Loucy (cell line): ENCODE results near the gene LSM12.

Experiments
- H2AFZ ChIP-seq: fragments of 200-600 bp; sonication (generic); 2 replicates; pipeline ENCODE4 v1.6.0; 2016; ENCODE audit warnings: antibody characterized with exemption, mild to moderate bottlenecking, low read length, moderate library complexity
- H3F3A ChIP-seq: fragments of 200-600 bp; 2 replicates; pipeline ENCODE4 v1.6.0; 2016; ENCODE audit warnings: antibody characterized with exemption, low read depth, mild to moderate bottlenecking
- H3K27me3 ChIP-seq: fragments of 200-600 bp; sonication (generic); 2 replicates; pipeline ENCODE4 v1.6.1; 2014; ENCODE audit warnings: low read length, mild to moderate bottlenecking; ENCODE audit not compliant: insufficient read depth, poor library complexity, severe bottlenecking
- H3K36me3 ChIP-seq: fragments of 200-600 bp; sonication (generic); 2 replicates; pipeline ENCODE4 v1.6.1; 2016; ENCODE audit warnings: low read length; ENCODE audit not compliant: insufficient read depth
- H3K4me1 ChIP-seq: fragments of 200-600 bp; sonication (generic); 2 replicates; pipeline ENCODE4 v1.5.1; 2014; ENCODE audit warnings: low read length, mild to moderate bottlenecking; ENCODE audit not compliant: insufficient read depth, poor library complexity, severe bottlenecking
- H3K4me2 ChIP-seq: fragments of 200-600 bp; sonication (generic); 2 replicates; pipeline ENCODE4 v1.6.0; 2014; ENCODE audit warnings: antibody characterized with exemption, low read length, low read depth, mild to moderate bottlenecking; ENCODE audit not compliant: poor library complexity, severe bottlenecking
- H3K4me3 ChIP-seq: fragments of 200-600 bp; sonication (generic); 2 replicates; pipeline ENCODE4 v1.5.1; 2014; ENCODE audit warnings: low read length, mild to moderate bottlenecking, mixed read lengths; ENCODE audit not compliant: poor library complexity, severe bottlenecking
- H3K79me2 ChIP-seq: fragments of 200-600 bp; sonication (generic); 2 replicates; pipeline ENCODE4 v1.6.1; 2014; ENCODE audit warnings: low read length; ENCODE audit not compliant: insufficient read depth
- H3K9ac ChIP-seq: fragments of 200-600 bp; sonication (generic); 2 replicates; pipeline ENCODE4 v1.6.0; 2014; ENCODE audit warnings: mild to moderate bottlenecking, low read depth, low read length, moderate library complexity; ENCODE audit not compliant: poor library complexity, severe bottlenecking
- H3K9me2 ChIP-seq: fragments of 200-600 bp; sonication (generic); replicated peaks from 2 replicates; pipeline ENCODE4 v1.6.1; 2016; ENCODE audit warnings: low read depth, low read length, mixed read lengths
- H3K9me3 ChIP-seq: fragments of 200-600 bp; sonication (generic); 2 replicates; pipeline ENCODE4 v1.6.1; 2014; ENCODE audit warnings: mild to moderate bottlenecking, antibody characterized with exemption, low read length, low read depth; ENCODE audit not compliant: insufficient read depth
- H4K20me1 ChIP-seq: fragments of 200-600 bp; sonication (generic); 2 replicates; pipeline ENCODE4 v1.6.0; 2014; ENCODE audit warnings: antibody characterized with exemption, low read length, mild to moderate bottlenecking; ENCODE audit not compliant: insufficient read depth, poor library complexity, severe bottlenecking
- EZH2phosphoT487 ChIP-seq: fragments of 200-600 bp; IDR thresholded peaks from 2 replicates; pipeline ENCODE4 v1.6.1; 2018; ENCODE audit warnings: antibody characterized with exemption, mild to moderate bottlenecking, moderate library complexity, borderline replicate concordance
- TF ChIP-seq, protein P1 (sequence below): fragments of 200-600 bp; sonication (generic); conservative IDR thresholded peaks from 2 replicates; pipeline ENCODE4 v1.5.1; 2014; ENCODE audit warnings: mild to moderate bottlenecking, antibody characterized with exemption, low read length

Gene LSM12

GRCh38 chr17:43987131-43988021 lies 79.1 kb downstream of the LSM12 start:
- no peaks in the 10 kb centered on the region for H3K4me1 ChIP-seq
- no peaks in the 10 kb centered on the region for H3K36me3 ChIP-seq
- no peaks in the 10 kb centered on the region for H3F3A ChIP-seq
- H3K4me2 ChIP-seq, result no peak overlapping the region
- H3K9me3 ChIP-seq, result no peaks in the 10 kb centered on the region
- no peaks in the 10 kb centered on the region for H3K79me2 ChIP-seq
- no peaks in the 10 kb centered on the region for H4K20me1 ChIP-seq
- H2AFZ ChIP-seq, result no peak overlapping the region
- TF ChIP-seq, protein P1, sequence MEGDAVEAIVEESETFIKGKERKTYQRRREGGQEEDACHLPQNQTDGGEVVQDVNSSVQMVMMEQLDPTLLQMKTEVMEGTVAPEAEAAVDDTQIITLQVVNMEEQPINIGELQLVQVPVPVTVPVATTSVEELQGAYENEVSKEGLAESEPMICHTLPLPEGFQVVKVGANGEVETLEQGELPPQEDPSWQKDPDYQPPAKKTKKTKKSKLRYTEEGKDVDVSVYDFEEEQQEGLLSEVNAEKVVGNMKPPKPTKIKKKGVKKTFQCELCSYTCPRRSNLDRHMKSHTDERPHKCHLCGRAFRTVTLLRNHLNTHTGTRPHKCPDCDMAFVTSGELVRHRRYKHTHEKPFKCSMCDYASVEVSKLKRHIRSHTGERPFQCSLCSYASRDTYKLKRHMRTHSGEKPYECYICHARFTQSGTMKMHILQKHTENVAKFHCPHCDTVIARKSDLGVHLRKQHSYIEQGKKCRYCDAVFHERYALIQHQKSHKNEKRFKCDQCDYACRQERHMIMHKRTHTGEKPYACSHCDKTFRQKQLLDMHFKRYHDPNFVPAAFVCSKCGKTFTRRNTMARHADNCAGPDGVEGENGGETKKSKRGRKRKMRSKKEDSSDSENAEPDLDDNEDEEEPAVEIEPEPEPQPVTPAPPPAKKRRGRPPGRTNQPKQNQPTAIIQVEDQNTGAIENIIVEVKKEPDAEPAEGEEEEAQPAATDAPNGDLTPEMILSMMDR, result no peak
- no peak for TF ChIP-seq EZH2phosphoT487
- H3K27me3 ChIP-seq, result no peaks in the 10 kb centered on the region
- H3K4me3 ChIP-seq, result no peak overlapping the region
- no peaks in the 10 kb centered on the region for H3K9me2 ChIP-seq
- no peak overlapping the region for H3K9ac ChIP-seq

- Histone ChIP-seq H4K20me1 (no peaks in the 10 kb centered on the region), H2AFZ (no peak overlapping the region), H3K9ac (no peak overlapping the region), H3F3A (no peaks in the 10 kb centered on the region), H3K4me2 (no peak overlapping the region), H3K79me2 (no peaks in the 10 kb centered on the region), H3K36me3 (no peaks in the 10 kb centered on the region), H3K4me1 (no peaks in the 10 kb centered on the region), H3K27me3 (no peaks in the 10 kb centered on the region), H3K9me2 (no peaks in the 10 kb centered on the region), H3K4me3 (no peak overlapping the region), H3K9me3 (no peaks in the 10 kb centered on the region)
- TF ChIP-seq, protein P1, result no peak
- no peak for TF ChIP-seq EZH2phosphoT487
Measured at GRCh38 chr17:43986225-43986981, 80.1 kb downstream of the LSM12 start.

DNA sequence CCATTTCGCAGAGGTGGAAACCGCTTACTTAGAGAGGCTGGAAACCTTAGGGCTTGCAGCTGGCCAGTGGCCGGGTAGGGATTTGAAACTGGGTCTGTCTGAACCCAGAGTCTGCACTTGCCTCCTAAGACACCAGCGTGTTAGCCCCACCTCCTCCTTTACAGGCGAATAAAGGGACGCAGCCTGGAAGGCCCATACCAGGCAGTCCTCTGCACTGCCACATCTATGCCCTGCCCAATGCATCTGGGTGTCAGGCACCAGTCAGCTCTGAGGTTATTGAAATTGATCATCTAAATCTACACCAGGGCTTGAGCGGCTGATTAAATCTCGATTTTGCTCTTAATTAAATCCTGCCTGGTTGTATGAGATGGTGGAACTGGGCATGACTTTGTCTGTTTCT lies 82.0 kb downstream of the LSM12 start:
- H3K27me3 ChIP-seq, result no peaks in the 10 kb centered on the region
- no peaks in the 10 kb centered on the region for H3K36me3 ChIP-seq
- TF ChIP-seq EZH2phosphoT487, result no peak
- TF ChIP-seq, protein P1, result no peak

More for the DNA sequence above, 82.0 kb downstream of the LSM12 start:
- Histone ChIP-seq H3K9me2 (no peaks in the 10 kb centered on the region), H3K4me3 (no peak overlapping the region), H3K79me2 (no peaks in the 10 kb centered on the region), H3K4me1 (no peaks in the 10 kb centered on the region), H3F3A (no peaks in the 10 kb centered on the region), H3K4me2 (no peak overlapping the region), H4K20me1 (no peaks in the 10 kb centered on the region), H3K9ac (no peak overlapping the region), H3K9me3 (no peaks in the 10 kb centered on the region), H2AFZ (no peak overlapping the region)
